ENCODE results near the gene MGAM2. TPM values are rescaled to one million over a fixed set of nuclear protein-coding genes. Genes with fewer than 3 reads are reported as not detected.

The MGAM2 gene
- total RNA-seq, 1 experiment from 2014 or later: 0.10 TPM

DNA sequence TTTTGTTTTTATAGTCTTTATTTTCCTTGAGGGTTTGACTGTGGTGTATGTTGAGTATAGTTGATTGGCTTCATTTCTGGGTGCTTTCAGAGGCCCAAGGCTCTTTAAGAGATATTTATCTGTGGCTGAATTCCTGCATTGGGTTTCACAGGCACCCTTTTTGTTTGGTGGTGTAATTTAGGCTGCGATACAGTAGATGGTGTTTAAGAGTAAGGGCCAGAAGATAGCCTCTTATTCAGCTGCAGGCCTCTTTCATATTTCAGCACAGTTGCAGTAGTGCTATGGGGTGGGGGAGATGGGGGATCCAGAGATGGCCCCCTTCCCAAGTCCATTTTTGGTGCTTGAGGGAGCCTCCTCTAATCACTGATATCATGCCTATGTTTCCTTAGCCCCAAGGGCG lies 69.7 kb downstream of the MGAM2 start:
- H3K27me3 ChIP-seq (ENCODE audit: control insufficient read depth, insufficient read depth, low read length): no peaks in the 10 kb centered on the region
- ATAC-seq: no peak
- H3K4me3 ChIP-seq (ENCODE audit: low read depth in 2 of 2, low read length in 2 of 2): no peak overlapping the region
- TF ChIP-seq CTCF (IDR thresholded peaks at IDR 0.05) (no peak), TCF7L2 (IDR thresholded peaks at IDR 0.05; ENCODE audit: low read depth, low read length) (no peak), POLR2AphosphoS5 (IDR thresholded peaks at IDR 0.05; ENCODE audit: low read depth, low read length) (no peak), SIN3A (IDR thresholded peaks at IDR 0.05; ENCODE audit: borderline replicate concordance, insufficient read depth, low read depth, low read length) (no peak)
- TF ChIP-seq, protein P1, sequence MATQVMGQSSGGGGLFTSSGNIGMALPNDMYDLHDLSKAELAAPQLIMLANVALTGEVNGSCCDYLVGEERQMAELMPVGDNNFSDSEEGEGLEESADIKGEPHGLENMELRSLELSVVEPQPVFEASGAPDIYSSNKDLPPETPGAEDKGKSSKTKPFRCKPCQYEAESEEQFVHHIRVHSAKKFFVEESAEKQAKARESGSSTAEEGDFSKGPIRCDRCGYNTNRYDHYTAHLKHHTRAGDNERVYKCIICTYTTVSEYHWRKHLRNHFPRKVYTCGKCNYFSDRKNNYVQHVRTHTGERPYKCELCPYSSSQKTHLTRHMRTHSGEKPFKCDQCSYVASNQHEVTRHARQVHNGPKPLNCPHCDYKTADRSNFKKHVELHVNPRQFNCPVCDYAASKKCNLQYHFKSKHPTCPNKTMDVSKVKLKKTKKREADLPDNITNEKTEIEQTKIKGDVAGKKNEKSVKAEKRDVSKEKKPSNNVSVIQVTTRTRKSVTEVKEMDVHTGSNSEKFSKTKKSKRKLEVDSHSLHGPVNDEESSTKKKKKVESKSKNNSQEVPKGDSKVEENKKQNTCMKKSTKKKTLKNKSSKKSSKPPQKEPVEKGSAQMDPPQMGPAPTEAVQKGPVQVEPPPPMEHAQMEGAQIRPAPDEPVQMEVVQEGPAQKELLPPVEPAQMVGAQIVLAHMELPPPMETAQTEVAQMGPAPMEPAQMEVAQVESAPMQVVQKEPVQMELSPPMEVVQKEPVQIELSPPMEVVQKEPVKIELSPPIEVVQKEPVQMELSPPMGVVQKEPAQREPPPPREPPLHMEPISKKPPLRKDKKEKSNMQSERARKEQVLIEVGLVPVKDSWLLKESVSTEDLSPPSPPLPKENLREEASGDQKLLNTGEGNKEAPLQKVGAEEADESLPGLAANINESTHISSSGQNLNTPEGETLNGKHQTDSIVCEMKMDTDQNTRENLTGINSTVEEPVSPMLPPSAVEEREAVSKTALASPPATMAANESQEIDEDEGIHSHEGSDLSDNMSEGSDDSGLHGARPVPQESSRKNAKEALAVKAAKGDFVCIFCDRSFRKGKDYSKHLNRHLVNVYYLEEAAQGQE (IDR thresholded peaks at IDR 0.05; ENCODE audit: insufficient read depth in 1 of 2, low read depth in 2 of 2, low read length in 1 of 2): no peak
- ChIA-PET CTCF (no interaction called here), POLR2A (no interaction called here)
- no peaks in the 10 kb centered on the region for H3K36me3 ChIP-seq (ENCODE audit: control insufficient read depth, insufficient read depth, low read length)
- intact Hi-C loops (cut with micrococcal nuclease; ENCODE audit: unreplicated experiment): no loop called here
- no peaks in the 10 kb centered on the region for H3K9me3 ChIP-seq (ENCODE audit: control insufficient read depth, insufficient read depth, low read depth, low read length)
- H3K4me1 ChIP-seq (ENCODE audit: control insufficient read depth, insufficient read depth, low read length): no peaks in the 10 kb centered on the region
- DNase-seq (ENCODE audit: low read depth, low spot score): no peak
- H3K27ac ChIP-seq (ENCODE audit: low read length): no peak overlapping the region
- no TSS peak for BruUV-seq (replicated peaks)
- in situ Hi-C loops (cut with HindIII; ENCODE audit: low pct_unique_long_range_greater_than_20kb, low sequenced_read_pairs): no loop called here

DNA sequence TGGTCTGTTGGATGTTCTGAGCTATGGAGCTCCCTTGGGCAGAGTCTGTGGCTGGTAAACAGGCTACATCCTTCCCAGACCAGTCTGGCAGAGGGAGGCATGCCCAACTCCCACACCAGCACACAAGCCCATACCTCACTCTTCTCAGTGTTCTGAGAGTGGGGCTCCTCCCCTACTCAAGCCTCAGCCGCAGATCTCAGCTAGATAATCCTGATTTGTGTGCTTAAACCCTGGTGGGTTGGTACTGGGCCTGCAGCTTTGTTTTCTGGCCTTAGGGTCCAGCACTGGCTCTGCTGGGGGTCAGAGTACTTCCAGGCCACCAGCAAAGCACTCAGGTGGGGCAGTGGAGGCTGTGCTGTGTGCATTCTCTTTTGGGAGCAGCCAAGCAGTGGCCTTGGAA lies 70.4 kb downstream of the MGAM2 start:
- no peaks in the 10 kb centered on the region for H3K9me3 ChIP-seq (ENCODE audit: control insufficient read depth, insufficient read depth, low read depth, low read length)
- H3K36me3 ChIP-seq (ENCODE audit: control insufficient read depth, insufficient read depth, low read length): no peaks in the 10 kb centered on the region
- ATAC-seq (no peak), DNase-seq (ENCODE audit: low read depth, low spot score) (no peak)
- intact Hi-C loops (cut with micrococcal nuclease; ENCODE audit: unreplicated experiment) (no loop called here), in situ Hi-C loops (cut with HindIII; ENCODE audit: low pct_unique_long_range_greater_than_20kb, low sequenced_read_pairs) (no loop called here)
- no peak overlapping the region for H3K27ac ChIP-seq (ENCODE audit: low read length)
- no TSS peak for BruUV-seq (replicated peaks)
- no peak overlapping the region for H3K4me3 ChIP-seq (ENCODE audit: low read depth in 2 of 2, low read length in 2 of 2)
- no peaks in the 10 kb centered on the region for H3K27me3 ChIP-seq (ENCODE audit: control insufficient read depth, insufficient read depth, low read length)
- TF ChIP-seq TCF7L2 (IDR thresholded peaks at IDR 0.05; ENCODE audit: low read depth, low read length): no peak
- TF ChIP-seq SIN3A (IDR thresholded peaks at IDR 0.05; ENCODE audit: borderline replicate concordance, insufficient read depth, low read depth, low read length): no peak
- POLR2A ChIA-PET: no interaction called here
- CTCF ChIA-PET: no interaction called here
- no peaks in the 10 kb centered on the region for H3K4me1 ChIP-seq (ENCODE audit: control insufficient read depth, insufficient read depth, low read length)

DNA sequence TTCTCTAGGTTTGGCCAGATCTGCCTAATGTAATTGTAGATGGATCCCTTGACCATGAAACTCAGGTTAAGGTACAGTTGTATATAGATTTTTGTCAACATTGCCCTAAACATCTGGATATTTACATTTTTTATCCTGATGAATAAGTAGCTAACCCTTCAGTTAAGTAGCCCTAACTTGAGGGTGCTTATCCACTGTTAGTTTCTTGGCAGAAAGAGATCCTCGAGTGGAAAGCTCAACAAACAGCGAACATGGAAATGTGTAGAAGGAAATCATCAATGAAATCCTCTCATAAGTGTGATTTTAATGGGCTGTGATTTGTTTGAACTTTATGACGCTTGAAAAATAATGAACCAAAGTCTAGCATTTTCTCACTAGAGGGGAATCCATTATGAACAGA lies 73.6 kb downstream of the MGAM2 start:
- no peaks in the 10 kb centered on the region for H3K9me3 ChIP-seq (ENCODE audit: control insufficient read depth, insufficient read depth, low read depth, low read length)
- H3K27ac ChIP-seq (ENCODE audit: low read length): no peak overlapping the region
- no peak for TF ChIP-seq CTCF (IDR thresholded peaks at IDR 0.05)
- TF ChIP-seq, protein P1 (IDR thresholded peaks at IDR 0.05; ENCODE audit: insufficient read depth in 1 of 2, low read depth in 2 of 2, low read length in 1 of 2): no peak
- TF ChIP-seq SIN3A (IDR thresholded peaks at IDR 0.05; ENCODE audit: borderline replicate concordance, insufficient read depth, low read depth, low read length): no peak
- TF ChIP-seq TCF7L2 (IDR thresholded peaks at IDR 0.05; ENCODE audit: low read depth, low read length): no peak
- TF ChIP-seq POLR2AphosphoS5 (IDR thresholded peaks at IDR 0.05; ENCODE audit: low read depth, low read length): no peak
- no peaks in the 10 kb centered on the region for H3K4me1 ChIP-seq (ENCODE audit: control insufficient read depth, insufficient read depth, low read length)
- H3K36me3 ChIP-seq (ENCODE audit: control insufficient read depth, insufficient read depth, low read length): no peaks in the 10 kb centered on the region
- in situ Hi-C loops (cut with HindIII; ENCODE audit: low pct_unique_long_range_greater_than_20kb, low sequenced_read_pairs) (no loop called here), intact Hi-C loops (cut with micrococcal nuclease; ENCODE audit: unreplicated experiment) (no loop called here)
- ChIA-PET CTCF (no interaction called here), POLR2A (interaction anchor here (0.7 kb wide), 1 partner anchor 78 kb away, joined by 4 read pairs; no protein-coding TSS in a partner anchor)
- BruUV-seq (replicated peaks): no TSS peak
- H3K4me3 ChIP-seq (ENCODE audit: low read depth in 2 of 2, low read length in 2 of 2): no peak overlapping the region
- ATAC-seq: no peak
- DNase-seq (ENCODE audit: low read depth, low spot score): no peak
- no peaks in the 10 kb centered on the region for H3K27me3 ChIP-seq (ENCODE audit: control insufficient read depth, insufficient read depth, low read length)

All from Panc1 (cell line).